GM18517 (cell line): ENCODE measurements around the gene CWC27.

Source experiments
- ATAC-seq: cut with Tn5 transposase; IDR thresholded peaks from one replicate; pipeline ENCODE4 v1.9.1; 2021; ENCODE audit warnings: mild to moderate bottlenecking, moderate library complexity; ENCODE audit not compliant: unreplicated experiment

Gene CWC27

DNA sequence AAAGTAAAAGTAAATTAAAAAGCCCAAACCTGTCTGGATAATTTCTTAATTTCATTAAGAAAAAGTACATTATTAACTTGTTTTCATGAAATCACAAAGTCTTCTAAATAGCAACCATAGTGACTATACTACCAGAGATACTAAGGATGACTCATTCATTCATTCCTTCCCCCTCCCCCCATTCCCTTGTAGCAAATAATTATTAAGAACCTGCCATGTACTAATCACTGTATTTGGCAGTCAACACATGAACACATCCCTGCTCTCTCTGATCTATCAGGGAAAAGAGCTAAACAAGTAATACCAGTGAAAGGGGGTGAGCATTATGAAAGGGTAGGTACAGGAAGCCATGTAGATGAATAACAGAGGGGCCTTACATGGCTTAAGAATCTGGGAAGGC is 203.9 kb downstream of the CWC27 start:
- no peak for ATAC-seq

DNA sequence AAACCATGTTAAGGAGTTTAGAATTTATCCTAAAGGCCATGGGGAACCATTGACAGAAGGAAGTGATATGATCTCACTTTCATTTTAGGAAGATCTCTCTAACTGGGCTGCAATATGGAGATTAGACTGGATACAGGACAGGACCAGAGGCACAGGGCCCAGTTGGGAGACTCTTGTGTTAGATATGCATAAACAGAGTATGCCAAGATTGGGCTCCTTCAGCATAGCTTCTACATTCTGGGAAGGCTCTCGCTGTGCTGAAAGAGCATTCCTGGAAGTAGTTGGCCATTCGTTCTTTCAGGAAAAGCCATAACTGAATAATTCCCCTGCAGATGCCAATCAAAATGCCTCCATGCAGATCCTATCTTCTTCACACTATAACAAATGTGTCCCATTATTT is 204.5 kb downstream of the CWC27 start:
- no peak for ATAC-seq

DNA sequence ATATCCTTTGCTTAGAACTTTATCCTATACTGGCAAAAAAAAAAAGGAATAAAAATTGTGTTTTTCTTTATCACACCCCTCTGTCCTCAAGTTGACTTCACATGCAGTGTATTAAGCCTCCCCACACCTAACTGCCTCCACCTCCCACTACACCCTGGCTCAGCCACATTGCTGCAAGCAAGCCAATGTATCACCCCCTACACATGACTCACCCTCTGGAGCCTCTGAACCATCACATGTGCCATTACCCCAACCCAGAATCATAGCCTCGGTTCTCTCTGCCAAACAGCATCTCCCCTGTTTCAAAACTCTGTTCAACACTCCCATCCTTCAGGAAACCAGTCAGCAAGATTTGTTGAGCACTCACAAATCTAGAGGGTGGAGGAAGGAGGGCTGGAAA is 209.0 kb downstream of the CWC27 start:
- no peak for ATAC-seq

DNA sequence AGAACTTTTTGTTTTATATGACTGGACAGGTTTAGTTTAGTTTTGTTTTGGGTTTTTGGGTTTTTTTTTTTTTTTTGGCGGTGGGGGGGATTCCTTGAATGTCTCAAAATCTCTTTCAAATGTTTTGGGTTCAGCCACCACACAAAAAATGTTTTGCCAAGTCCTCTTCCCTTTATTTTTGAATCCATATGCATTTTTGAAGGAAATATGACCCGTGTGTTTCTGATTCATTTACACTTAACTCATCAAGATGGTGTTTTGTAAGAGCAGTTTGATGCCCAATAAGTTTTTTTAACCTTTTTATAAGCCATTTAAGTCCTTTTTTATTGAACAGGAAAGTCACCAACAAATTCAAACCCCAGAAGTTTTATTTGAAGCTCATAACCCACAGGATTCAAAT is 209.8 kb downstream of the CWC27 start:
- no peak for ATAC-seq

DNA sequence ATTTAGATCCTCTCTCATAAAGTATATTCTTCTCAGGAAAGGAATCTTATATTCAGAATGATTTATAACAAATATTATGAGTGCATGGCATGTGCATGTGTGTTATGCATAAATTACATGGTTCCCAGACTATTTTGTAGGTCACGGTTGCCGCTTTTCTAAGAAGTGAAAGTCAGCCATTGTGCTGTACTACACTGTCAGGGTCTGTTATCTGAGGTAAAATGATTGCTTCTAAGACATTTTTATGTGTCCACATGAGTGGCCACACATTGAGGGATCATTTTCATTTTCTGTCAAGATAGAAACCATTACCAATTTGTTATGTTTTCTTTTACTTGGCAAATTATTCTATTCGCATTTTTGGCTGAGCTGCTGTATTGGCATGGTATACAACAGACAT is 210.8 kb downstream of the CWC27 start:
- ATAC-seq = no peak

DNA sequence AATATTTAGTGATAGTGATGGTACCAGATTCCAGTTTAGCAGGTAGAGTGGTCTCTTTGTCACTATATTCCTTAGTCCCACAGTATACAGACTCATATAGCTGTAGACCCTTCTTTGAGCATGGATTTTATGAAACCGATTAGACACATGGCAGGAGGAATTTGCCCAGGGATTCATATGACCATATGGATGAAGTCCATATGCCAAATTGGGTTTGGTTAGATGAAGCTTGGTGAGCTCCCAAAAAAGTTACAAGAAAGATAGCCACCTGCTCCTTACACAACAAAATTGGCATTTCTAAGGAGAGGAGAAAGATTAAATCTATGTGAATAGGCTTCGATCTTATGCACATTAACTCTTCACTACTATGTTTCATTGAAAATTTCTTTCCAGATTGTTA is 211.4 kb downstream of the CWC27 start:
- ATAC-seq = no peak

DNA sequence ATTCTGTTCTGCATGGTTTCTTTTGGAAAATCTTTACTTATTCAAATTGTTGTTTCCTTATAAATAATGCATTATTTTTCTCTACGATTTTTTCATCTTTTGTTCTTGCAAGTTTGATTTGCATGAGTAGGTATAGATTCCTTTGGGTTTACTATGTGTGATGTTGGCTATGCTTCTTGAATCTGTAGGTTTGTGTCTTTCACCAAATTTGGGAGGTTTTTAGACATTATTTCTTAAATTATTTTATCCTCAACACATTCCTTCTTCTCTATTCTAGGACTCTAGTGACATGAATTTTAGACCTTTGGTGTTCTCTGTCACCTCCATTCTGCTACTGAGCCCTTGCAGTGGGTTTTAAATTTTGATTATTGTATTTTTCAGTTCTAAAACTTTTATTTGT is 219.0 kb downstream of the CWC27 start:
- ATAC-seq = no peak

DNA sequence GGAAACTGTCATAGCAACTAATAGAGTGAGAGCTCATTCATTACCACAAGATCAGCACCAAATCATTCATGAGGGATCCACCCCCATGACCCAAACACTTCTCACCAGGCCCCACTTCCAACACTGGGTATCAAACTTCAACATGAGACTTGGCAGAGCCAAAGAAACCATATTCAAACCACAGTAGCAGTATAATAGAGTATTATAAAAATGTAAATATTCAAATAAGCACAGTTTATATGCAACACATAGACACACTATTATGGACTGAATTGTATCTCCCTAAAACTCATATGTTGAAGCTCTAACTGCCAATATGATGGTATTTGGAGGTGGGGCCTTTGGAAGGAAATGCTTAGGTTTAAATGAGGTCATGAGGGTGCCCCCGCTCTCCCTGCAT is 240.5 kb downstream of the CWC27 start:
- no peak for ATAC-seq

DNA sequence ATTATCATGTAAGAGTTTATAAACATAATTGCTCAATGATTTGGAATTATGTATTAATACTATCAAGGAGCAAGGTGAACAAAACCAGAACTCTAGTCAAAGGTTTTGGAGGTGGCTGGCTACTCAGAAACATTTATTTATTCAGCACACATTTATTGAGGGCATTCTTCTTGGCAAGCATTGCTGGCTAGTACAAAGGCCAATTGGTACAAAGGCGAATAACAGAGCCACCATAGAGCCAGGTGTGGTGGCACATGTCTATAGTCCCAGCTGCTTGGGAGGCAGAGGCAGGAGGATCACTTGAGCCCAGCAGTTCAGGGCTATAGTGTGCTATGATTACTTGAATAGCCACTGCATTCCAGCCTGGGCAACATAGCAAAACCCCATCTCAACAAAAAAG is 242.1 kb downstream of the CWC27 start:
- ATAC-seq = no peak

DNA sequence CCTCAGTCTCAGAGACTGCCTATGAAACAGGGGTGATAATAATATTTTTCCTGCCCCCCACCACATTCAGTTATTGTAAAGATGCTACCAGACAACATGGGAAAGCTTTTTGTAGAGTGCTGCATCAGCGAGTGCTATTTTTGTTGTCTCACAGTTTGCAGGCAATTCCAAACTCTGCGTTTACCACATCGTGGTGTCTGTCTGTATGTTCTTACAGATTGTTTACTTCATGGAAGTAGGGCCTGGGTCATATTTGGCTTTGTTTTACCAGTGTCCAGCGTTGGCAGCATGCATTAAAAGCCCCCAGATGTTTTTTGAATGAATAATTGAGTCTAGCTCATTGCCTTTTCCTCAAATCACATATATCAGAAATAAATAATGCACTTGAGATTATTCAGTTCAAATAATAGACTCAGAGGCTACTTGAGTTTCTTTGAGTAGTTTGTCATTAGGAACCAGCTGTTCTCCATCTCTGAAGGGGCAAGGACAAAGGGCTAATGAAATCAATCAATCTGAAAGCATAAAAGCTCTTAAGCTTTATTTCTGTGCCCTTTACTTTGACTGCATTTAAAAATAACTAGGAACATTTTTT is 243.7 kb downstream of the CWC27 start:
- no peak for ATAC-seq

DNA sequence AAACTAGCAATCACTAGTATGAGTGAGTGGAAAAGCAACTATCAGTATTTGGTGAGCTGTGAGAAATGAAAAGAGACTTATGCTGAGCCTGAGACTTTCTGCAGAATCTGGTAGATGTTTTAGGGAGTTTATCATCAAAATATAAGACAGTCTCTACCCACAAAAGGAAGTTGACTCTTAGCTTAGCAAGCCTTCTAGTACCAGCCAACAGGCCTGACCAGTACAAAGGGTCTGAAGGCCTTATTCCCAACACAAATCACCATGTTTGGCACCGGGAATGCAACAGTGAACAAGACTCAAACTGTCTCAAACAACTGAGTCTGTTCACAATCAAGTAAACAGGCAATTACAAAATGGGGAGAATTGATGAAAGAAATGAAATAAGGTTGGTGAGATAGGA is 244.4 kb downstream of the CWC27 start:
- ATAC-seq = no peak

DNA sequence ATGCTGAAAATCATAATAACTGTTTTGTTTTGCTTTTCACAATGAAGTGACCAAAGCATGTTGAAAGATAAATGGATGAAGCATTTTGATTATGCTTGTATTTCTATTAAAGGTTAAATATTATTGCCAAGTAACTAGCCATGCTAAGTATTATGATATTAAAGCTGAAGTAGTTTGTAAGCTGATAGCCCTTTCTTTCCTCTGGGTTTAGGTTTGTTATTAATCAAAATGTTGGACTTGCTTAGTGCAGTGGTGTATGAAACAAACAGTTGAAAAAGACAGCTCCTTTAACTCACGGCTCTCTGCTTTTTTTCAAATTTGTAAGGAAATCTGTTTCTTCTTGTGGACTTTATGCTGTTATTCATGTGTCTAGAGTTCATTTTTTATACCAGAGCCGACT is 246.0 kb downstream of the CWC27 start:
- ATAC-seq = no peak

DNA sequence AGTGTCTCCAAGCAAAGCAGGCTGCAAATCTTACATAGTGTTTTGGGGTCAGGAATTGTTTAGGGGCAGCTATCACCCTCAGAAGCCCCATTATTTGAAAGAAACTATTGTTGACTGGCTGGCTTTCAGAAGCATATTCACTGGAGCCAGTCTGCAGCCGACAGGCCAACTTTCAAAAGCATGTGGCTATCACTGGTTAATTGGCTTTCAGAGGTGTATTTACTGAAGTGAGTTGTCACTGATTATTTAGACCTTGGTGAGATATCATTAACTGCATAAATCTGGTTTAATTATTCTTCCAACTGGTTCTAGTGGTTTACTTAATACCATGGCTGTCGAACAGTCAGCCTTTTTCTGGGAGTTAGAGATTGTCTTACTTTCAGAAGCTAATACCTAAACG is 247.0 kb downstream of the CWC27 start:
- no peak for ATAC-seq

DNA sequence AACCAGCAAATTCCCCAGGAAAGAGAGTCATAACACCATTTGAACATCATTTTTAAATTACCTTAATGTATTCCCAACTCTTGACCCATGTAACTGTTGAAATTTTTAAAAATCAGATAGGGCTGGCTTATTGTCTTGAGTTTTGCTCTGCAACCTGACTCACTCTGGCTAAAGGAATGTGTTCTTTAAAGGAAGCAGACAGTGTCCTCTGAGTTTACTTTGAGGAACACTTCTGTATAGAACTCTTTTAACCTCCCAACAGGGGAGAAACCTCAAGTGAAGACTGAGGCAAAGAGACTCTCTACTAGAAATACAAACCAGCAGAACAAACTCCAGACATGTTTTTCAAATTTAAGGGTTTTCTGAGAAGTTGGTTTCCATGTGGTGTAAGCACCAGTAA is 248.9 kb downstream of the CWC27 start:
- ATAC-seq = no peak

DNA sequence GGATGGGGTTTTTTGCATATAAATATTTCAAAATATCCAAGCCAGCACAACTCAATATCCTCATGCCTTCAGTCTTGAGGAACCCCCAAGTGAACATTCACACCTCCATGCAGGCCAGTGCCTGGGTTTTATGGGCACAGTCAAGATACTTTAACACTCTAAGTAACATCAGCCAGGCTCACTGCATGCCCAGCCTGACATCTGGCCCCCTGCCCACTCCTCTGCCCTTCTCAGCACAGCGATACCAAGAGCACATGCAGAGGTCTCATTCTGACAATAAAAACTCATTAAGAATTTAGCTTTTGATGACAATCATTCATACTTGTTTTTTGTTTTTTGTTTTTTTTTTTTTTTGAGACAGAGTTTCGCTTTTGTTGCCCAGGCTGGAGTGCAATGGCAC is 250.0 kb downstream of the CWC27 start:
- ATAC-seq = no peak

DNA sequence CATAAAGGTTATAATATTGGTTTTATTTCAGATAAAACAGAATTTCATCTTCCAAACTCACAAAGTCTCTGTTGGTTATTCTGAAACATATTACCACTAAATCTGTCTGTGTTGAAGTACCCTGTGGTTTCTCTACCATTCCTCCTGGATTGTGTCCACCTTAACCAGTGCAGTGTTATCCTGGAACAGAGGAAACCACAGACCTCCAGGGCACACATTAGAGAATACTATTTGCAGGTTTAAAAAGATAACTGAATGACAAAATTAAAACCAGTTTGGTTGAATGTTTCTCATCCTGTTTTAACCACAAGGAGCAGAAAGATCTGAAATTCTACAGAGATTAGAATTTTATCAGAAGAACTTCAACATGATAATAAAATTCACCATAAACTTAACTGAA is 251.8 kb downstream of the CWC27 start:
- ATAC-seq = no peak

DNA sequence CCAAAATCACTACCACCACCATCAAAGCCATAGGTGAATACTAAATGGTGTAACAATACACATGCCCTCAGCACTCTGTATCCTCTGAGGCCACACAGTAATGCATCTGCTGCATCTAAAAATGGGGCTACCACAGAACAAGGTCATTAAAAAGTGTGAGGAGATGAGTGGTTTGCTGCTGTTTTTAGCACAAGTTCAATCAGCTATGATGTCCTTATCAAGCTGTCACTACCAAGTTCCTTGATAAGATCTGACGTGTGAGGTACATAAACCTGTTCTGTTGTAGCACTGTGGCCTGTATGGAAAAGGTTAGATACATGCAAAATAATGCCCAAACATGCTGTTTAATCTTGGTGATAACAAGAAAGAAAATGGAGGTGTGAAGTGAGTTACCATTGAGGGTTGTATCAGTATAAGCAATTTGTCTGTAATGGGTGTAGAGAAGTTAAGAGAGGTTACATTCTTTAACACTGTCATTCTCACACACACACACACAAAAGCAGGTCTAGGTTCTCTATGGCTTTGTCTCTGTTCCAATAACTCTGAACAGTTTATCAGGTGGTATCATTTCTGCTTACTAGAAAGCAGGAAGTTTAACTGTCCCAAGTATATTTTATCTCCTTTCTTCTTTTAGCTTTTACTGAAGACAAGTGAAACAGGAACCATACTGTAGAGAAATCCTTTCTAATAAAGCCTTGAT is 252.9 kb downstream of the CWC27 start:
- ATAC-seq = no peak

DNA sequence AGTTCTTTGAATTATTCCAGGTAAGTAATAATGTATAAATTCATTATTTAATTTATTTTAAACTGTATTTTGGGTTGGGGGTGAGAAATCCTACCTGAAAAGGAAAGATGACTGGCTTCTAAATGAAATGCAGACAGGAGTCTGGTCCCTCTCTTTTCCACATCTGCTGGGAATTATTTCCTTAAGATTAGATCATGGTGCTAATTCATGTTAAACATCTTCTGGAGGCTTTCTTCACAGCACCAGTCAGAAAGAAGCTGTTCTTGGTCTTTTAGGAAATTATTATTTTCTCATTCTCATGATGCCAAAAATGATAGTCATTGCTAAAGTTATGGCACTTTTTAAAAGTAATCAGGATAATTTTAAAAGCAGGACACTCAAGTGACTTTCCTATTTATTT is 254.2 kb downstream of the CWC27 start:
- no peak for ATAC-seq

DNA sequence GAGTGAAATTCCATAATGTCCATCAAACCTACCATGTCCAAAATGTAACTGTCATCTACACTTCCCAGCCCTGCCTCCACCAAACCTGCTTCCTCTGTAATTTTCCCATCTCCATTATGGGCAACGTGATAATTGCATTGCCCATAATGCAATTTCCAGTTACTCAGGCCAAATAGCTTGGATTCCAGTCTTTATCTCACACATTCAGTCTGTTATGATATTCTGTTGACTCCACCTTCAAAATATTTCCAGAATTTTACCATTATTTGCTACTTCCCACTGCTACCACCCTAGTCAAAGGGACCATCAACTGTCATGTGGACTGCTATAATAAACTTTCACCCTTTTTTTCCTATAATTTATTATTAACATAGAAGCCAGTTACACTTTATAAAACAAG is 256.0 kb downstream of the CWC27 start:
- no peak for ATAC-seq

DNA sequence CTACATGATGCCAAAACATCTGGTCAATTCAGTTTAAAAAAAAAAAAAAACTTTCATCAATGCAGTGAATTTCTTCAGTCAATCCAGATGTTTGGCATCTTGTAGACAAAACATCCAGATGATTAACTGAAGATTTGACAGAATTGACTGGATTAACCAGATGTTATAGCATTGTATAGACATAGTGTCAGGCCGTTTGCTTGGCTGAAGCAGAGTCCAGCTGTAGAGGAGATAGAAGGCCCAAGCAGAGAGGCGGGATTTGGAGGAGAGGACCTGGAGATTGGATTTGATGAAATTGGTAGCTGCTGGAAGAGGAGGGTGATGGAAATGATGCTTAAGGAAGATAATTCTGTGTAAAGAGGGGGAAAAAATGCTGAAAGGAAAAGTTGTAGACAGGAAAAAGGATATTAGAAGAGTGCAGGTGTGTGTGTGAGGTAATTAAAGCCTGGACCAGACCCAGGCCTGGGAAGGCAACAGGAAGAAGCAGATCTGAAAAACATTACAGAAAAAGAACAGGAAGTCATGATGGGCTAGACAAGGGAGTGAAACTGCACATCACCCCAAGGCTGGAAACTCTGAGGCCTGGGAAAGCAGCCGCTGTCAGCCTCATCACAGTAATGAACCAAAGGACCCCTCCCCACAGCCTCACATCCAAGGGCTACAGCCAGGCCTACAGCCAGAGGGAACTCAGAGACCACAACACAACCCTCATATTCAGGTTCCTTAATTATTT is 258.3 kb downstream of the CWC27 start:
- no peak for ATAC-seq

DNA sequence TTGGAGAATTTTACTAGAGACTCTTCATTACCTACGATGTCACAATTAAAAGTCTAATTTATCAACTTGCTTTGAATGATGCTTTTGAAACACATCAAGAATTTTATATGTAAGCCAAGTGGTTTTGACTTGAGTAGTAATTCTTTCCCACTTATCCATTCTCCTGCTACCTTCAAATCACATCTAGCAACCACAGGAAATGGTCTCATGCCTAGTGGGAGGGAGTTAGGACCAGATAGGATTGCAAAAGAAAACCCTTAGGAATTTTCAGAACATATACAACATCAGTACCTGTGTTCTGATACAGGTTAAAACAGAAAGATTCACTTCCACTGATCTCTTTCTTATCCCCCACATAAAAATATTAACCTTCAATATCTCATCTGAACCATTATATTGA is 260.4 kb downstream of the CWC27 start:
- no peak for ATAC-seq

DNA sequence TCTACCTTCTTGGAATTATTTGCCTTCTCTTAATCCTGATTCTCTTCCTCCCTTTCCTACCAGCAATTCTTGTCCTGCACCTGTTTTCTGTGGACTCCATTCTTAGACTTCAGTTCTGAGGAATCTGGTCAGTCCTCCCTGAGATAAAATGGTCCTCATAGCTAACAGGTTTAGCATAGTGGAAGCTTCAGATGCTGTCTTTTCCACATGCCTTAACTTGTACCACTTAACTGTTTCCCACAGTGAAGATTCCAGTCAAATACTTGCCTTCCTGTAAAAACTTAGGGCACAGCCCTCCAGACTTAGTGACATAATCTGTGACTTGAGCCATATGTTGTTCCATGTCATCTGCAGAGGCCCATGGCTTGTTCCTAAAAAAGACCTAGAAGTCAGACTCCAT is 261.3 kb downstream of the CWC27 start:
- ATAC-seq = no peak
